H9 (cell line): Measurements from ENCODE around the gene GOLGA3. TPM values are rescaled to one million over a fixed set of nuclear protein-coding genes. Genes with fewer than 3 reads are reported as not detected.
"Not testable (repeated sequence)": the region's sequence is repeated elsewhere in the genome, so short reads cannot be mapped to it uniquely, and the experiment has no call there.

Source experiments
- DNase-seq: peaks from one replicate; pipeline ENCODE4 v3.0.0-alpha.2; 2017
- H2AFZ ChIP-seq: one replicate; pipeline ENCODE4 v1.6.1; 2013; ENCODE audit warnings: mild to moderate bottlenecking, low read length, control low read depth, moderate library complexity
- H2AK5ac ChIP-seq: 2 replicates; pipeline ENCODE4 v1.6.1; 2013; ENCODE audit warnings: low read length, control low read depth, mixed read lengths; ENCODE audit not compliant: insufficient read length
- H2BK120ac ChIP-seq: one replicate; pipeline ENCODE4 v1.6.1; 2013; ENCODE audit warnings: low read depth, mild to moderate bottlenecking, low read length, control low read depth, inconsistent platforms; ENCODE audit not compliant: poor library complexity, severe bottlenecking
- H2BK12ac ChIP-seq: 2 replicates; pipeline ENCODE4 v1.6.1; 2013; ENCODE audit warnings: low read length, control low read depth, mixed read lengths, low read depth; ENCODE audit not compliant: insufficient read length
- H2BK15ac ChIP-seq: 2 replicates; pipeline ENCODE4 v1.6.1; 2013; ENCODE audit warnings: low read depth, low read length, control low read depth
- H2BK20ac ChIP-seq: one replicate; pipeline ENCODE4 v1.6.1; 2013; ENCODE audit warnings: low read depth, mild to moderate bottlenecking, low read length, control low read depth, inconsistent platforms; ENCODE audit not compliant: poor library complexity, severe bottlenecking
- H2BK5ac ChIP-seq: 2 replicates; pipeline ENCODE4 v1.6.1; 2013; ENCODE audit warnings: low read length, control low read depth, mixed read lengths; ENCODE audit not compliant: insufficient read length
- H3K14ac ChIP-seq: 2 replicates; pipeline ENCODE4 v1.6.1; 2013; ENCODE audit warnings: low read length, control low read depth; ENCODE audit not compliant: insufficient read depth
- H3K18ac ChIP-seq: 2 replicates; pipeline ENCODE4 v1.6.1; 2013; ENCODE audit warnings: low read depth, mild to moderate bottlenecking, mixed read lengths, low read length, control low read depth; ENCODE audit not compliant: insufficient read length
- H3K23ac ChIP-seq: 2 replicates; pipeline ENCODE4 v1.6.1; 2013; ENCODE audit warnings: low read length, control low read depth, mixed read lengths, low read depth; ENCODE audit not compliant: insufficient read length
- H3K23me2 ChIP-seq: 2 replicates; pipeline ENCODE4 v1.6.1; 2013; ENCODE audit warnings: low read depth, mild to moderate bottlenecking, mixed read lengths, low read length, control low read depth; ENCODE audit not compliant: insufficient read length, poor library complexity, severe bottlenecking
- H3K27ac ChIP-seq: 2 replicates; pipeline ENCODE4 v1.5.1; 2013; ENCODE audit warnings: low read length, control low read depth, mixed read lengths, low read depth; ENCODE audit not compliant: insufficient read length
- H3K27me3 ChIP-seq: 2 replicates; pipeline ENCODE4 v1.6.1; 2013; ENCODE audit warnings: low read length, control low read depth, inconsistent platforms; ENCODE audit not compliant: insufficient read depth
- H3K4ac ChIP-seq: 2 replicates; pipeline ENCODE4 v1.6.1; 2013; ENCODE audit warnings: low read depth, mild to moderate bottlenecking, control low read depth, inconsistent platforms, low read length, moderate library complexity
- H3K4me1 ChIP-seq: 2 replicates; pipeline ENCODE4 v1.6.1; 2013; ENCODE audit warnings: low read length, control low read depth, inconsistent platforms; ENCODE audit not compliant: insufficient read depth
- H3K4me2 ChIP-seq: 2 replicates; pipeline ENCODE4 v1.6.1; 2013; ENCODE audit warnings: low read length, control low read depth, mixed read lengths; ENCODE audit not compliant: insufficient read length, insufficient read depth
- H3K56ac ChIP-seq: 2 replicates; pipeline ENCODE4 v1.6.1; 2013; ENCODE audit warnings: low read depth, mild to moderate bottlenecking, mixed read lengths, low read length, control low read depth; ENCODE audit not compliant: insufficient read length
- H3K79me1 ChIP-seq: 2 replicates; pipeline ENCODE4 v1.6.1; 2013; ENCODE audit warnings: low read depth, mild to moderate bottlenecking, moderate library complexity, low read length, control low read depth, inconsistent platforms; ENCODE audit not compliant: insufficient read depth, poor library complexity, severe bottlenecking
- H3K79me2 ChIP-seq: 2 replicates; pipeline ENCODE4 v1.6.1; 2013; ENCODE audit warnings: low read length, control low read depth, inconsistent platforms; ENCODE audit not compliant: insufficient read depth
- H3K9ac ChIP-seq: 2 replicates; pipeline ENCODE4 v1.6.1; 2013; ENCODE audit warnings: low read length, control low read depth, mixed read lengths; ENCODE audit not compliant: insufficient read length; ENCODE audit errors: extremely low read depth
- H3K9me3 ChIP-seq: one replicate; pipeline ENCODE4 v1.6.1; 2013; ENCODE audit warnings: low read depth, low read length, inconsistent platforms; ENCODE audit not compliant: control insufficient read depth
- H3T11ph ChIP-seq: one replicate; pipeline ENCODE4 v1.6.1; 2013; ENCODE audit warnings: mild to moderate bottlenecking, low read length, control low read depth, inconsistent platforms
- H4K20me1 ChIP-seq: one replicate; pipeline ENCODE4 v1.6.1; 2013; ENCODE audit not compliant: control insufficient read depth, insufficient read length, insufficient read depth
- H4K5ac ChIP-seq: 2 replicates; pipeline ENCODE4 v1.6.1; 2013; ENCODE audit warnings: low read depth, mild to moderate bottlenecking, mixed read lengths, low read length, control low read depth; ENCODE audit not compliant: insufficient read length
- H4K8ac ChIP-seq: replicated peaks from 2 replicates; pipeline ENCODE4 v1.6.1; 2013; ENCODE audit warnings: low read length, control low read depth, mixed read lengths, low read depth; ENCODE audit not compliant: insufficient read length
- H4K91ac ChIP-seq: 2 replicates; pipeline ENCODE4 v1.6.1; 2013; ENCODE audit warnings: low read depth, mild to moderate bottlenecking, moderate library complexity, mixed read lengths, low read length, control low read depth; ENCODE audit not compliant: insufficient read length
- H3K27ac Mint-ChIP-seq, 3 experiments: 2 replicates in 2 of 3; 3 replicates in 1 of 3; pipeline ENCODE4 v1.8.0; 2020 to 2021; ENCODE audit warnings: mixed read lengths in 3 of 3, mild to moderate bottlenecking in 1 of 3, moderate library complexity in 1 of 3
- H3K27me3 Mint-ChIP-seq: 2 replicates; pipeline ENCODE4 v1.8.0; 2021; ENCODE audit warnings: low read depth, mild to moderate bottlenecking, moderate library complexity, mixed read lengths
- H3K36me3 Mint-ChIP-seq, 3 experiments: 2 replicates in 2 of 3; 3 replicates in 1 of 3; pipeline ENCODE4 v1.8.0; 2020 to 2021; ENCODE audit warnings: low read depth in 3 of 3, mixed read lengths in 3 of 3; ENCODE audit not compliant: insufficient read depth in 1 of 3
- H3K4me1 Mint-ChIP-seq, 2 experiments: 2 replicates each; pipeline ENCODE4 v1.8.0; 2020; ENCODE audit warnings: mixed read lengths in 2 of 2
- H3K4me3 Mint-ChIP-seq, 2 experiments: 2 replicates in 1 of 2; 3 replicates in 1 of 2; pipeline ENCODE4 v1.8.0; 2020 to 2021; ENCODE audit warnings: mild to moderate bottlenecking in 2 of 2, mixed read lengths in 2 of 2, moderate library complexity in 1 of 2
- H3K9me3 Mint-ChIP-seq, 2 experiments: 2 replicates in 1 of 2; 3 replicates in 1 of 2; pipeline ENCODE4 v1.8.0; 2020; ENCODE audit warnings: mild to moderate bottlenecking in 2 of 2, mixed read lengths in 2 of 2, moderate library complexity in 1 of 2
- CTCF ChIP-seq: fragments of 200-600 bp; sonication (generic); conservative IDR thresholded peaks from 3 replicates; pipeline ENCODE4 v1.8.0; 2021; ENCODE audit warnings: antibody characterized with exemption, mild to moderate bottlenecking
- WGBS: extraction: QIAGEN DNeasy Blood & Tissue Kit; methylation state at CpG from one replicate; pipeline ENCODE4 v1.1.7; 2013; ENCODE audit warnings: missing lambda C conversion rate, low lambda C conversion rate, mixed read lengths; ENCODE audit not compliant: insufficient read length; ENCODE audit errors: extremely low coverage; 5-methylcytosine and 5-hydroxymethylcytosine counted together
- total RNA-seq: library from RNA; stranded (reverse); gene quantifications from 2 replicates; pipeline ENCODE4 v1.2.1, GENCODE V29; 2021

Gene GOLGA3
- total RNA-seq, 1 experiment from 2014 or later = 40.1 TPM

GRCh38 chr12:132759359-132759758, 69.3 kb downstream of the GOLGA3 start:
- no peaks in the 10 kb centered on the region for H3K27me3 ChIP-seq
- H3K4me3 Mint-ChIP-seq = peak overlapping the region; percentile 26 to 91; a peak in 2 of 5 replicates
- H2AK5ac ChIP-seq = no peak overlapping the region
- H3K27me3 Mint-ChIP-seq = no peaks in the 10 kb centered on the region; the same call in 1 of the 2 replicates
- H3K4me1 ChIP-seq = no peaks in the 10 kb centered on the region
- no peak overlapping the region for H3K18ac ChIP-seq
- no peak overlapping the region for H2BK20ac ChIP-seq
- no peak overlapping the region for H4K8ac ChIP-seq
- no peak overlapping the region for H4K91ac ChIP-seq
- H3K23ac ChIP-seq = no peak overlapping the region
- no peak overlapping the region for H2AFZ ChIP-seq
- H2BK12ac ChIP-seq = no peak overlapping the region
- H2BK15ac ChIP-seq = no peak overlapping the region
- H3K23me2 ChIP-seq = peaks cover 7% of the 10 kb centered on the region
- H3K79me1 ChIP-seq = peaks cover 12% of the 10 kb centered on the region
- no peak overlapping the region for H3K27ac Mint-ChIP-seq
- H3K4me1 Mint-ChIP-seq = peaks cover 5 to 14% of the 10 kb centered on the region in 2 experiments
- H3K56ac ChIP-seq = no peak overlapping the region
- no peak for DNase-seq
- H4K5ac ChIP-seq = no peak overlapping the region
- WGBS = no CpG with 5 or more reads among the region's 8 CpGs
- H3K9me3 ChIP-seq = no peaks in the 10 kb centered on the region
- H3K36me3 Mint-ChIP-seq = peaks cover 21 to 41% (median 30%) of the 10 kb centered on the region in 3 experiments
- TF ChIP-seq CTCF = no peak
- peaks cover 26% of the 10 kb centered on the region; the same call in 1 of the 2 replicates for H3K79me2 ChIP-seq
- H3K27ac ChIP-seq = no peak overlapping the region
- H3K4ac ChIP-seq = no peak overlapping the region
- no peaks in the 10 kb centered on the region for H4K20me1 ChIP-seq
- no peak overlapping the region for H2BK120ac ChIP-seq
- H3K4me2 ChIP-seq = no peak overlapping the region
- no peak overlapping the region for H3K14ac ChIP-seq
- H3K9me3 Mint-ChIP-seq = peaks cover 0 to 1% of the 10 kb centered on the region in 2 experiments; a peak in 1 of 5 replicates
- H3K9ac ChIP-seq = no peak overlapping the region
- no peak overlapping the region for H3T11ph ChIP-seq
- no peak overlapping the region for H2BK5ac ChIP-seq

GRCh38 chr12:132758825-132759224, 69.8 kb downstream of the GOLGA3 start:
- not testable (repeated sequence) for H2BK5ac ChIP-seq, H3T11ph ChIP-seq, H3K14ac ChIP-seq, H3K4me3 Mint-ChIP-seq, H3K18ac ChIP-seq, H3K27ac ChIP-seq, H3K9me3 ChIP-seq, H3K4me1 ChIP-seq, DNase-seq, H3K23ac ChIP-seq, H2AFZ ChIP-seq, H2AK5ac ChIP-seq, H3K27me3 Mint-ChIP-seq, H3K27me3 ChIP-seq, H2BK12ac ChIP-seq, H4K91ac ChIP-seq, H2BK20ac ChIP-seq, H3K56ac ChIP-seq, H4K8ac ChIP-seq, H4K20me1 ChIP-seq, H3K27ac Mint-ChIP-seq, H3K4me2 ChIP-seq, H3K9ac ChIP-seq, H3K9me3 Mint-ChIP-seq, H2BK120ac ChIP-seq, H3K23me2 ChIP-seq, H4K5ac ChIP-seq, H2BK15ac ChIP-seq, H3K4ac ChIP-seq
- Mint-ChIP-seq H3K36me3 (peaks cover 24 to 45% (median 34%) of the 10 kb centered on the region in 3 experiments), H3K4me1 (peaks cover 5 to 14% of the 10 kb centered on the region in 2 experiments)
- peaks cover 12% of the 10 kb centered on the region for H3K79me1 ChIP-seq
- peaks cover 26% of the 10 kb centered on the region; the same call in 1 of the 2 replicates for H3K79me2 ChIP-seq
- WGBS = no CpG with 5 or more reads among the region's 28 CpGs
